LNCAP (cell line): ENCODE results near the gene REXO4.

Experiments used
- CTCF ChIP-seq: fragments of 450-650 bp; IDR thresholded peaks from 2 replicates; pipeline ENCODE4 v1.5.1; 2017; ENCODE audit warnings: mild to moderate bottlenecking

REXO4 gene

GRCh38 chr9:133379153-133380086, 38.4 kb downstream of the REXO4 start:
- TF ChIP-seq CTCF = no peak

DNA sequence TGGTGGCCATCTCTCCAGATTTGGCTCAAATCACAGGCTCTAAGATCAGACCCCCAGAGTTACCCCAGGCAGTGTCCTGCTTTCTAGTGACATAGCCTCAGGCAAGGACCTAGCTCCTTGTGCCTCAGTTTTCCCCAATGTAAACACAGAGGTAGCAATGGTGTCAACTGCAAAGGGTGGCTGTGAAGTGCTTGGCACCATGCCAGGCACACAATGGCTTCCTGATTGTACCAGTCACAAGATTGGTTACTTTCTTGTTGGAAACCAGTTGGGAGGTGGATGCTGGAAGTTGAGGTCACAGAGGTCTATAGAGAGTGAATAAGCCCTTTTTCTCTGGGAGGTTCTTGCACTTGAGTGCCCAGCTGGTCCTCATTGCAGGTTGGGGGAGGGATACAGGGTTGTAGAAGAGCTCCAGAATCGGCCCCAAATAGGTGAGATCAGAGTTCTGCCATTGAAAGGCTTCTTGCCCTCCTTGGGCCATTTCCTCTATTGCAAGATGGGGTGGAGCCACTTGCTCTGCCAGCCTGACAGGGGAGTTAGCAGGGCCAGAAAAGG, 39.3 kb downstream of the REXO4 start:
- TF ChIP-seq CTCF = no peak

GRCh38 chr9:133377721-133378216, 40.0 kb downstream of the REXO4 start:
- TF ChIP-seq CTCF = no peak

DNA sequence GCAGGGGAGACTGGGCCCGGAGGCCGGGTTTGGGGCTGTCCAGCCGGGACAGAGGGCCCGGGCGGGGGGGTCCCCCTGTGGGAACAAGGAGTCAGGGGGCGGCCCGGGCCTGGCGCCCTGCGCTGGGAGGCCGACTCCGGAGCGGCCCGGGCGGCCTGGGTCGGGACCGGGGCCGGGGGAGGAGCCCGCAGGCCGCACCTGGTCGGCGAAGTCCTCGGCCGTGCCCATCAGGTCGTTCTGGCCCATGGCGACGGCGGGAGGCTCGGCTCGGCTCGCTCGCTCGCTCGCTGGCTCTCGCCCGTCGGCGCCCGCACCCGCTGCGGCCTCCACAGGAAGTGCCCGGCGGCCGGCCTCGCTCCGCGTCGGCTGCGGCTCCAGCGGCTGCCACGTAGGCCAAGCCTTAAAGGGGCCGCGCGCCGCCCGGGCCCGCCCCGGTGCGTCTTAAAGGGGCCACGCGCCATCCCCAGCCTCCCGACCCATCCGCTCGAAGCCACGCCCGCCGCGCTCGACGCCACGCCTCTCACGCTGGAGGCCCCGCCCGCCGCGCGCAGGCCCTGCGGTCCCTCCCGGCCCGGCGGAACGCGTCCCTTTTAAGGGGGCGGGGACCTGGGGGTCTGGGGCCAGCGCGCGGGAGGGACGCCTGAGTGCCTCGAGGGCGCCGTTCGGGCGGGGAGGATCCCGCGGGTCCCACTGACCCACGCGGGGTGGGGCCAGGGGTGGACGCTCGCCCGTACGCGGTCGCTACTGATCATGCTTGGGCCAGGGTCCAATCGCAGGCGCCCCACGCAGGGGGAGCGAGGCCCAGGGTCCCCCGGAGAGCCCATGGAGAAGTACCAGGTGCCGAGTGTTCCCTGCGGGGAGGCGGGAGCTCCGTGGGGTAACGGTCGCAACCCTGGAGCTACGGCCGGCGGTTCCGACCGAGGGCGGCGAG, 41.8 kb downstream of the REXO4 start, which contains the start of the genes STKLD1 and SURF4:
TSS of gene STKLD1 (plus strand) at position 643 of the 931 bp plus-strand sequence. CDS start at position 751, 108 bp downstream.
TSS of gene SURF4 (minus strand) at position 337 of the 931 bp plus-strand sequence. CDS start at position 246, 91 bp downstream.
- TF ChIP-seq CTCF = no peak

- 0 out of 2 replicates have a peak, but pooled peaks have one; percentile 11 for TF ChIP-seq CTCF
These were observed 42.6 kb downstream of the REXO4 start for GRCh38 chr9:133375116-133375723.

GRCh38 chr9:133374612-133375115, 43.1 kb downstream of the REXO4 start:
- TF ChIP-seq CTCF = no peak
